Measurements from ENCODE around the gene PPP1R1A. TPM values are rescaled to one million over a fixed set of nuclear protein-coding genes. Genes with fewer than 3 reads are reported as not detected.

PPP1R1A gene
- total RNA-seq, 4 donors from 2014 or later = 1.3 to 11.5 (median 5.2) TPM

DNA sequence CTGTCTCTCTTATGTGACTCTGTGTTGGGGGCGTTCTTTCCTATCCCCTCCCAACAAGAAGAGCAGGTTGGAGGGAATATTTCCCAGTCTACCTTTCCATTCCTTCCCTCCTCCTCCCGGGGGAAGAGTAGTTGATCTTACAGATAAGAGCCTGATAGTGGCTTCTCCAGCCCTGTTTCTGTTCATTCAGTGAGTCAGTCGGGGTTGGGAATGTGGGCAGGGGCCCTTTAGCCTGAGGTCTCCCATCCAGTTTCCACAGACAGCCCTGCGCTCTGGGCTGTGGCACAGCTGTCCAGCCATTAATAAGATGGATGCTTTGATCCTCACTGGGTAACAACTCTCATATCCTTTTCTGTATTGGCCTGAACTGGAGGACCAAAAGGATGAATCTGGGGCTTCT, 18.1 kb upstream of the PPP1R1A start:
- intact Hi-C loops (cut with DNase I; ENCODE audit: low total_unique reads) = no loop called here
- peak in 1 of 2 donors; percentile 60 for DNase-seq (ENCODE audit: low spot score in 2 of 2)
- no peak overlapping the region for H3K4me3 ChIP-seq (ENCODE audit: low read depth, poor library complexity, severe bottlenecking)
- no peak for TF ChIP-seq POLR2A (IDR thresholded peaks at IDR 0.05)
- WGBS, 2 donors = 30 to 46% methylated on average over 4 of the region's 4 CpGs

DNA sequence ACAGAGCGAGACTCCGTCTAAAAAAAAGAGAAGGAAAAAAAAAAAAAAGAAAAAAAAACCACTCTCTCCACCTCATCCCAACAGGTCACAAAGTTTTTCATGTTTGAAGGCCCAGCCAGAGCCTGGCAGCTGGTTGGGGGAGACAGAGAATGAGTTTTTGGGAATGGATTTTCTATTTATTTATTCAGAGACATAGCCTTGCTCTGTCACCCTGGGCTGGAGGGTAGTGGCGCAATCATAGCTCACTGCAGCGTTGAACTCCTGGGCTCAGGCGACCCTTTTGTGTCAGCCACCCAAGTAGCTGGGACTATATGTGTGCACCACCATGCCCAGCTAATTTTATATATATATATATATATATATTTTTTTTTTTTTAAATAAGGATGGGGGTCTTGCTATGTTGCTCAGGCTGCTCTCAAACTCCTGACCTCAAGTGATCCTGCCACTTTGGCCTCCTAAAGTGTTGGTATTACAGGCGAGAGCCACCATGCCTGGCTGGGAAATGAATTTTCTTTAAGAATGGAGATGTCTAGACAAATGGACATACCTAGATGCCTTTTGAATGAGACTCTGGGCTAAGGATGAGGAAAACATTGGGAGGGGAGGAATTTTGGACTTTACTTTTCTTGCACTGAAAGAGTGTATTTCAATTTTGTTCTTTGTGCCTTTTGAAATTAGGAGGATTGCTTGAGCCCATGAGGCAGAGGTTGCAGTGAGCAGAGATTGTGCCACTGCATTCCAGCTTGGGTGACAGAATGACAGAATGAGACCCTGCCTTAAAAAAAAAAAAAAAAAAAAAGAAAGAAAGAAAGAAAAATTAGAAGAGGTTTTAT, 16.9 kb upstream of the PPP1R1A start:
- peak in 1 of 2 donors; percentile 42 for DNase-seq (ENCODE audit: low spot score in 2 of 2)
- WGBS, 2 donors = 92 to 99% methylated on average over 6 of the region's 6 CpGs
- TF ChIP-seq POLR2A (IDR thresholded peaks at IDR 0.05) = no peak
- intact Hi-C loops (cut with DNase I; ENCODE audit: low total_unique reads) = no loop called here
- H3K4me3 ChIP-seq (ENCODE audit: low read depth, poor library complexity, severe bottlenecking) = no peak overlapping the region

DNA sequence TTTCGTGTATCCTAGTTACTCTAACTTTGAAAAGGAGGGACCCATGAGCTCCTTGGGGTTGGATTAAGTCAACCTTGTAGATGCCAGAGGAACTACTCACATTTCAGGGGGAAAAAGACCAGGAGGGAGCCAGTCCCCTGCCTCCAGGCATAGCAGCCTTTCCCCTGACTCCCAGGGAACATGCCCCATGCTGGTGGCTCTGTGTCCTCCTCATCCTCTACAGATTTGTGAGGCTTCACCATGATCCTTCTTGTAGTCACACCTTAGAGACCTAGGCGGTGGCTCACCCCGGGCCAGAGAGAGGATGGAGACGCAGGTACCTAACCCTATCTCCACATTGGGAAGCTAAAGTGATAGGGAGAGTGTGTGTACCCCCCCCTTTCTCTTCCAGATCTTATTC, 16.0 kb upstream of the PPP1R1A start:
- DNase-seq (ENCODE audit: low spot score in 2 of 2) = peak in 1 of 2 donors; percentile 60
- no peak for TF ChIP-seq POLR2A (IDR thresholded peaks at IDR 0.05)
- TF ChIP-seq, protein P1, sequence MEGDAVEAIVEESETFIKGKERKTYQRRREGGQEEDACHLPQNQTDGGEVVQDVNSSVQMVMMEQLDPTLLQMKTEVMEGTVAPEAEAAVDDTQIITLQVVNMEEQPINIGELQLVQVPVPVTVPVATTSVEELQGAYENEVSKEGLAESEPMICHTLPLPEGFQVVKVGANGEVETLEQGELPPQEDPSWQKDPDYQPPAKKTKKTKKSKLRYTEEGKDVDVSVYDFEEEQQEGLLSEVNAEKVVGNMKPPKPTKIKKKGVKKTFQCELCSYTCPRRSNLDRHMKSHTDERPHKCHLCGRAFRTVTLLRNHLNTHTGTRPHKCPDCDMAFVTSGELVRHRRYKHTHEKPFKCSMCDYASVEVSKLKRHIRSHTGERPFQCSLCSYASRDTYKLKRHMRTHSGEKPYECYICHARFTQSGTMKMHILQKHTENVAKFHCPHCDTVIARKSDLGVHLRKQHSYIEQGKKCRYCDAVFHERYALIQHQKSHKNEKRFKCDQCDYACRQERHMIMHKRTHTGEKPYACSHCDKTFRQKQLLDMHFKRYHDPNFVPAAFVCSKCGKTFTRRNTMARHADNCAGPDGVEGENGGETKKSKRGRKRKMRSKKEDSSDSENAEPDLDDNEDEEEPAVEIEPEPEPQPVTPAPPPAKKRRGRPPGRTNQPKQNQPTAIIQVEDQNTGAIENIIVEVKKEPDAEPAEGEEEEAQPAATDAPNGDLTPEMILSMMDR (IDR thresholded peaks at IDR 0.05) = no peak
- no peak overlapping the region for H3K4me3 ChIP-seq (ENCODE audit: low read depth, poor library complexity, severe bottlenecking)
- 92 to 96% methylated on average over 4 of the region's 4 CpGs for WGBS, 2 donors
- intact Hi-C loops (cut with DNase I; ENCODE audit: low total_unique reads) = no loop called here

DNA sequence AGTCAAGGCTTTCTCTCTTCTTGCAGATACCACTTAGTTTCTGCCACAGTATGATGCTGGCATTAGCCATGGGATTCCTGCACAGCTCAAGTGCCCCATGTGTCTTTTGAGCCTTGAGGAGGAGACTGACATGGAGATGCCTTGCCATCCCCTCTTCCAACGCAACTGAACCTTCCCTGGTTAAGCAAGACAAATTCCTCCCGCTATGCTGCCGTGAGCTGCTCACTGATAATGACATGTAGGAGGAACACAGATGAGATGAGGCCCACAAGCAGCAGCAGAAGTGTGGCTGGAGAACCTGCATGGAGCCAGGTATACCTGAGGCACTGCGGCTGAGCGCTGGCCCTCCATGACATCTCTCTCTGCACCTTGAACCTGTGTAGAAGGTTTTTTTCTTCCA, 15.4 kb upstream of the PPP1R1A start:
- DNase-seq (ENCODE audit: low spot score in 2 of 2) = peak in 1 of 2 donors; percentile 46
- H3K4me3 ChIP-seq (ENCODE audit: low read depth, poor library complexity, severe bottlenecking) = no peak overlapping the region
- WGBS, 2 donors = 87 to 92% methylated on average over 5 of the region's 5 CpGs
- intact Hi-C loops (cut with DNase I; ENCODE audit: low total_unique reads) = no loop called here
- TF ChIP-seq, protein P1 (IDR thresholded peaks at IDR 0.05) = no peak
- TF ChIP-seq POLR2A (IDR thresholded peaks at IDR 0.05) = no peak

DNA sequence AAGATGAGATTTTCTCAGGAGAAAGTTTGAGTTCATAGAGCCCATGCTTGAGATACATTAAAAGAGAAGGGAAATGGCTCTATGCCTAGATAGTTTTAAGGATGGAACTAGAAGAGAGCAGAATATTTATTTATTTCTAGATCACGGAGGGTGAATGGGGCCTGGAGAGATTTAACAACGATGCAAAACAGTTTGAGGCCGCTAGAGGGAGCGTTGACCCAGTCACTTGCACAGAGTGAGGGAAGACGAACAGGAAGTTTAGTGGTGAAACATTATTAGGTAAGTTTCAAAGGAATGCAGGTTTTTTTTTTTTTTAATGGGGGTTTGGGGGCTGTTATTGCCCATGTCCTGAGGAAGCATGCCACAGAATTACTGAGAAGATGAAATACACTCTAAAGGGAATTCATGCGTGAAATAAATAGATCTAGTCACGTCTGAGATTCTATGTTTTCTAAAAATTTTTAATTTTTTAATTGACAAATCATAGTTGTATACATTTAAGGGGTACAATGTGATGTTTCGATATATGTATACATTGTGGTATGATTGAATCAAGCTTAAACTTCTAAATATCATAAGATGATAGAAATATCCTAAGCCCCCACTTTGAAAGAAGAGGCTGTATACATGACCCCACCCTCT, 14.8 kb upstream of the PPP1R1A start:
- TF ChIP-seq POLR2A (IDR thresholded peaks at IDR 0.05) = no peak
- TF ChIP-seq, protein P1 (IDR thresholded peaks at IDR 0.05) = no peak
- no peak overlapping the region for H3K4me3 ChIP-seq (ENCODE audit: low read depth, poor library complexity, severe bottlenecking)
- DNase-seq (ENCODE audit: low spot score in 2 of 2) = peak; percentile 45 to 90
- WGBS, 2 donors = 17 to 29% methylated on average over 8 of the region's 8 CpGs
- intact Hi-C loops (cut with DNase I; ENCODE audit: low total_unique reads) = no loop called here

DNA sequence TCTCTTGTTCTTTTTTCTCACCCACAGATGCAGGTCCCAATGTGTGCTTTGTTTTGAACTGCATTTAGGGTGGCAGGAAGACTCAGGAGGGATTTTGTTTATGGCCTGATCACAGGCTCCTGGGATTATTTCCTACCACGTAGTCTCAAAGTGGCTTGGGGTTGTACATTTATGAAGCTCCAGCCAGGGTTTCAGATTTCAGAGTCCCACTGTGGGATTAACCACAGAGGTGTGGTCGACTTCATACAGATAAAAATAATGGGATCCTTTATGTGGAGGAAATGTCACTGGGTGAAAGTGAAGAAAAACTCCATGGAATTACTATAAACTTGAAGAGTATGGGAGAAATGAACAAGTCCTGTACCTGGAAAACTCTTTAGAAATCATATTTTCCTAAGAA, 14.2 kb upstream of the PPP1R1A start:
- TF ChIP-seq, protein P1 (IDR thresholded peaks at IDR 0.05) = no peak
- no peak for TF ChIP-seq POLR2A (IDR thresholded peaks at IDR 0.05)
- 43 to 45% methylated on average over 2 of the region's 2 CpGs for WGBS, 2 donors
- H3K4me3 ChIP-seq (ENCODE audit: low read depth, poor library complexity, severe bottlenecking) = no peak overlapping the region
- intact Hi-C loops (cut with DNase I; ENCODE audit: low total_unique reads) = no loop called here
- DNase-seq (ENCODE audit: low spot score in 2 of 2) = no peak
